GM23338 (cell line): Measurements from ENCODE around the gene RNU1-2.

Experiments used
- CREB1 ChIP-seq: fragments of 250-450 bp; sonication (Bioruptor Pico); IDR thresholded peaks from 2 replicates; pipeline ENCODE4 v1.5.0; 2020; ENCODE audit warnings: low read depth, mild to moderate bottlenecking, moderate library complexity
- EZH2 ChIP-seq: fragments of 200-600 bp; sonication (generic); IDR thresholded peaks from one replicate; pipeline ENCODE4 v1.8.0; 2017; ENCODE audit warnings: antibody characterized with exemption, mild to moderate bottlenecking, low read depth; ENCODE audit not compliant: unreplicated experiment
- EZH2phosphoT487 ChIP-seq: fragments of 200-600 bp; sonication (generic); IDR thresholded peaks from one replicate; pipeline ENCODE4 v1.8.1; 2018; ENCODE audit warnings: antibody characterized with exemption; ENCODE audit not compliant: unreplicated experiment
- JUNB ChIP-seq: IDR thresholded peaks from one replicate; pipeline ENCODE4 v1.6.1; 2016; ENCODE audit warnings: antibody characterized with exemption; ENCODE audit not compliant: unreplicated experiment
- POLR2AphosphoS5 ChIP-seq: IDR thresholded peaks from 2 replicates; pipeline ENCODE4 v1.6.1; 2016; ENCODE audit warnings: antibody characterized with exemption, low read depth
- ZNF114 ChIP-seq: fragments of 250-450 bp; sonication (Bioruptor Pico); IDR thresholded peaks from 2 replicates; pipeline ENCODE4 v1.5.0; 2020; ENCODE audit warnings: mild to moderate bottlenecking, moderate library complexity
- ZNF331 ChIP-seq: fragments of 250-450 bp; sonication (Bioruptor Pico); IDR thresholded peaks from 2 replicates; pipeline ENCODE4 v1.5.0; 2020; ENCODE audit warnings: low read depth, mild to moderate bottlenecking, moderate library complexity
- TF ChIP-seq, protein P1 (sequence below), 2 experiments: fragments of 200-600 bp in 1 of 2; sonication (generic) in 1 of 2; conservative IDR thresholded peaks; 2 replicates each; pipeline versions ENCODE4 v1.5.1 to v1.6.1; 2016 to 2017; ENCODE audit warnings: antibody characterized with exemption in 2 of 2, low read depth in 2 of 2, mild to moderate bottlenecking in 2 of 2, moderate library complexity in 1 of 2
- TF ChIP-seq, protein P2 (sequence below): IDR thresholded peaks from one replicate; pipeline ENCODE4 v1.6.1; 2018; ENCODE audit warnings: antibody characterized with exemption; ENCODE audit not compliant: unreplicated experiment
- TF ChIP-seq, protein P3 (sequence below): IDR thresholded peaks from 2 replicates; pipeline ENCODE4 v1.6.1; 2016; ENCODE audit warnings: antibody characterized with exemption

DNA sequence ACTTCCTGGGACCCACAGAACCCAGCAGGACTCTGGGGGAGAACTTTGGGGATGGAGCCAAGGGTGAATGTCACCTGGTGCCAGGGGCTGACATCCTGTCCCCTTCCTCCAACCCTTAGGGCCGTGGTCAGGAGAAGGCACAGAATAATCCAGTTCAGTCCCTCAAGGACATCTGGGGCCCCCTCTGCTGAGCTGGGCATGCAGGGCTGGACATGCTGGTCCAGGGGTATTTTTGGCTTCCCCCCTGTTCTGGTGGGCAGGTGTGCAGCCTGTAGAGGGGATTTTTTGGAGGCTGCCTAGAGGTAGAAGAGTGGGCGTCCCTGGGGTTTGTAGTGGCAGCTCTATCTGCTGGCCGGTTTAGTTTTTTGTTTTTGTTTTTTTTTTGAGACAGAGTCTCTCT lies 22.6 kb downstream of the RNU1-2 start:
- TF ChIP-seq, protein P1, sequence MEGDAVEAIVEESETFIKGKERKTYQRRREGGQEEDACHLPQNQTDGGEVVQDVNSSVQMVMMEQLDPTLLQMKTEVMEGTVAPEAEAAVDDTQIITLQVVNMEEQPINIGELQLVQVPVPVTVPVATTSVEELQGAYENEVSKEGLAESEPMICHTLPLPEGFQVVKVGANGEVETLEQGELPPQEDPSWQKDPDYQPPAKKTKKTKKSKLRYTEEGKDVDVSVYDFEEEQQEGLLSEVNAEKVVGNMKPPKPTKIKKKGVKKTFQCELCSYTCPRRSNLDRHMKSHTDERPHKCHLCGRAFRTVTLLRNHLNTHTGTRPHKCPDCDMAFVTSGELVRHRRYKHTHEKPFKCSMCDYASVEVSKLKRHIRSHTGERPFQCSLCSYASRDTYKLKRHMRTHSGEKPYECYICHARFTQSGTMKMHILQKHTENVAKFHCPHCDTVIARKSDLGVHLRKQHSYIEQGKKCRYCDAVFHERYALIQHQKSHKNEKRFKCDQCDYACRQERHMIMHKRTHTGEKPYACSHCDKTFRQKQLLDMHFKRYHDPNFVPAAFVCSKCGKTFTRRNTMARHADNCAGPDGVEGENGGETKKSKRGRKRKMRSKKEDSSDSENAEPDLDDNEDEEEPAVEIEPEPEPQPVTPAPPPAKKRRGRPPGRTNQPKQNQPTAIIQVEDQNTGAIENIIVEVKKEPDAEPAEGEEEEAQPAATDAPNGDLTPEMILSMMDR (conservative IDR thresholded peaks at IDR 0.05; ENCODE audit: low read depth in 2 of 2), result no peak
- TF ChIP-seq POLR2AphosphoS5 (no peak), EZH2phosphoT487 (no peak), EZH2 (no peak), ZNF331 (CRISPR knock-in tag) (no peak), ZNF114 (CRISPR knock-in tag) (no peak), JUNB (no peak), CREB1 (no peak)
- TF ChIP-seq, protein P2, sequence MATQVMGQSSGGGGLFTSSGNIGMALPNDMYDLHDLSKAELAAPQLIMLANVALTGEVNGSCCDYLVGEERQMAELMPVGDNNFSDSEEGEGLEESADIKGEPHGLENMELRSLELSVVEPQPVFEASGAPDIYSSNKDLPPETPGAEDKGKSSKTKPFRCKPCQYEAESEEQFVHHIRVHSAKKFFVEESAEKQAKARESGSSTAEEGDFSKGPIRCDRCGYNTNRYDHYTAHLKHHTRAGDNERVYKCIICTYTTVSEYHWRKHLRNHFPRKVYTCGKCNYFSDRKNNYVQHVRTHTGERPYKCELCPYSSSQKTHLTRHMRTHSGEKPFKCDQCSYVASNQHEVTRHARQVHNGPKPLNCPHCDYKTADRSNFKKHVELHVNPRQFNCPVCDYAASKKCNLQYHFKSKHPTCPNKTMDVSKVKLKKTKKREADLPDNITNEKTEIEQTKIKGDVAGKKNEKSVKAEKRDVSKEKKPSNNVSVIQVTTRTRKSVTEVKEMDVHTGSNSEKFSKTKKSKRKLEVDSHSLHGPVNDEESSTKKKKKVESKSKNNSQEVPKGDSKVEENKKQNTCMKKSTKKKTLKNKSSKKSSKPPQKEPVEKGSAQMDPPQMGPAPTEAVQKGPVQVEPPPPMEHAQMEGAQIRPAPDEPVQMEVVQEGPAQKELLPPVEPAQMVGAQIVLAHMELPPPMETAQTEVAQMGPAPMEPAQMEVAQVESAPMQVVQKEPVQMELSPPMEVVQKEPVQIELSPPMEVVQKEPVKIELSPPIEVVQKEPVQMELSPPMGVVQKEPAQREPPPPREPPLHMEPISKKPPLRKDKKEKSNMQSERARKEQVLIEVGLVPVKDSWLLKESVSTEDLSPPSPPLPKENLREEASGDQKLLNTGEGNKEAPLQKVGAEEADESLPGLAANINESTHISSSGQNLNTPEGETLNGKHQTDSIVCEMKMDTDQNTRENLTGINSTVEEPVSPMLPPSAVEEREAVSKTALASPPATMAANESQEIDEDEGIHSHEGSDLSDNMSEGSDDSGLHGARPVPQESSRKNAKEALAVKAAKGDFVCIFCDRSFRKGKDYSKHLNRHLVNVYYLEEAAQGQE, result no peak
- TF ChIP-seq, protein P3, sequence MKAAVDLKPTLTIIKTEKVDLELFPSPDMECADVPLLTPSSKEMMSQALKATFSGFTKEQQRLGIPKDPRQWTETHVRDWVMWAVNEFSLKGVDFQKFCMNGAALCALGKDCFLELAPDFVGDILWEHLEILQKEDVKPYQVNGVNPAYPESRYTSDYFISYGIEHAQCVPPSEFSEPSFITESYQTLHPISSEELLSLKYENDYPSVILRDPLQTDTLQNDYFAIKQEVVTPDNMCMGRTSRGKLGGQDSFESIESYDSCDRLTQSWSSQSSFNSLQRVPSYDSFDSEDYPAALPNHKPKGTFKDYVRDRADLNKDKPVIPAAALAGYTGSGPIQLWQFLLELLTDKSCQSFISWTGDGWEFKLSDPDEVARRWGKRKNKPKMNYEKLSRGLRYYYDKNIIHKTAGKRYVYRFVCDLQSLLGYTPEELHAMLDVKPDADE, result no peak
